ENCODE measurements around the gene GPR152.

DNA sequence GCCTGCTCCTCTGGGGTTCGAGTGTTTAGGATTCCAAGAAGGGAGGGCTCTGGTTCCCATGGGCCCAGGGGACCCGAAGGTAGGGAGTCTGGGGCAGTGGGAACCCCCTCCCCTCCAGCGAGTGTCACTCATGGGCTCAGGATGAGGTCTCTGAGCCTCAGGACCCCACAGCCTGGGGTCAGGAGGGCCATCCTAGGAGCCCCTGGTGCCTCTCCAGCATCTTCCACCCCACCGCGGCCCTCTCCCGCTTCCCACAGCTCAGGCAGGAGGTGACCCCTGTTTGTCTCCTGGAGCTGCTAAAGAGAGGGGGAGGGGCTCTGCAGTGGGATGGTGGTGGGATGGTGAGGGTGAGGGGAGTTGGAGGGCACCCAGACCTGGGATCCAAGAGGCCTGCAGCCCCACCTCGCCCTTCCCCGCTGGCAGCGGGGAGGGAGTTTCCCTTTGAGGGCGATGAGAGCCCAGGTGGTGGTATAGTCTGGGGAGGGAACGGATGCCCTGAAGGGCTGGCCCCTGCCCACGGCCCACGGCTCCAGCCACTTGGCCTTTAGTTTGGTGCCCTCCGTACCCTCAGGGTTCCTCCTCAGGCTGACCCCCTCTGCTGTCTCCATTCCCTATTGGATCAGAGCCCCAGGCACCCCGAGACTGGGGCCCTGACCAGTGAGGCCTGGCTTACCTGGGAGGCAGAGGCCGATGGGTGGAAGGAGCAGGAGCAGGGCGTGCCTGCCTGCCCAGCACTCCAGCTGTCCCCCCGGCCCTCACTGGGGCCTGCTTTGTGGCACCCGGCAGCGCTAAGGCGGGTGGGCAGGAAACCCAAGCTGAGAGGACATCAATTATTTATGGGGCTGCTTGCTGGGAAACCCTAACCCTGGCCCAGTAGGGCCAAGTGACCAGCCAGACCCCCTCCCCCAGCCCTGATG is 1.5 kb upstream of the GPR152 start:
- TF ChIP-seq RCOR1 (IDR thresholded peaks at IDR 0.05; ENCODE audit: low read depth, low read length), result no peak
- TF ChIP-seq, protein P1, sequence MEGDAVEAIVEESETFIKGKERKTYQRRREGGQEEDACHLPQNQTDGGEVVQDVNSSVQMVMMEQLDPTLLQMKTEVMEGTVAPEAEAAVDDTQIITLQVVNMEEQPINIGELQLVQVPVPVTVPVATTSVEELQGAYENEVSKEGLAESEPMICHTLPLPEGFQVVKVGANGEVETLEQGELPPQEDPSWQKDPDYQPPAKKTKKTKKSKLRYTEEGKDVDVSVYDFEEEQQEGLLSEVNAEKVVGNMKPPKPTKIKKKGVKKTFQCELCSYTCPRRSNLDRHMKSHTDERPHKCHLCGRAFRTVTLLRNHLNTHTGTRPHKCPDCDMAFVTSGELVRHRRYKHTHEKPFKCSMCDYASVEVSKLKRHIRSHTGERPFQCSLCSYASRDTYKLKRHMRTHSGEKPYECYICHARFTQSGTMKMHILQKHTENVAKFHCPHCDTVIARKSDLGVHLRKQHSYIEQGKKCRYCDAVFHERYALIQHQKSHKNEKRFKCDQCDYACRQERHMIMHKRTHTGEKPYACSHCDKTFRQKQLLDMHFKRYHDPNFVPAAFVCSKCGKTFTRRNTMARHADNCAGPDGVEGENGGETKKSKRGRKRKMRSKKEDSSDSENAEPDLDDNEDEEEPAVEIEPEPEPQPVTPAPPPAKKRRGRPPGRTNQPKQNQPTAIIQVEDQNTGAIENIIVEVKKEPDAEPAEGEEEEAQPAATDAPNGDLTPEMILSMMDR (IDR thresholded peaks at IDR 0.05), result no peak
- no peak for TF ChIP-seq POLR2A (IDR thresholded peaks at IDR 0.05; ENCODE audit: low read length)
- TF ChIP-seq NFE2L2 (conservative IDR thresholded peaks at IDR 0.05; ENCODE audit: low read length), result no peak
- no peak for TF ChIP-seq HOXB5 (CRISPR knock-in tag; IDR thresholded peaks at IDR 0.05)
- no peak for TF ChIP-seq POLR2AphosphoS2 (conservative IDR thresholded peaks at IDR 0.05; ENCODE audit: low read length)
- TF ChIP-seq ZSCAN20 (CRISPR knock-in tag; IDR thresholded peaks at IDR 0.05), result no peak
- TF ChIP-seq GATA3 (IDR thresholded peaks at IDR 0.05; ENCODE audit: borderline replicate concordance), result no peak

Measured in A549 (cell line).